Prostate gland (tissue), 2 donors: ENCODE data around the gene PLXND1. TPM values are rescaled to one million over a fixed set of nuclear protein-coding genes. Genes with fewer than 3 reads are reported as not detected.

Experiments used
- DNase-seq: peaks from one replicate; pipeline ENCODE4 v3.0.0-alpha.2; 2019; ENCODE audit warnings: low spot score
- H3K27ac ChIP-seq, 2 donors: fragments of 200-600 bp; sonication (generic); 2 replicates each; pipeline ENCODE4 v1.5.1; 2017 to 2019
- H3K27me3 ChIP-seq: fragments of 200-600 bp; sonication (generic); replicated peaks from 2 replicates; pipeline ENCODE4 v1.5.1; 2019; ENCODE audit not compliant: insufficient read depth
- H3K36me3 ChIP-seq, 2 donors: fragments of 200-600 bp; sonication (generic); 1 replicate in 1 of 2; 2 replicates in 1 of 2; pipeline versions ENCODE4 v1.5.1 to v1.8.1; 2017 to 2019
- H3K4me1 ChIP-seq: fragments of 200-600 bp; sonication (generic); replicated peaks from 2 replicates; pipeline ENCODE4 v1.5.1; 2019
- H3K4me3 ChIP-seq, 2 donors: fragments of 200-600 bp; sonication (generic); 2 replicates each; pipeline ENCODE4 v1.5.1; 2017 to 2019
- H3K9me3 ChIP-seq: fragments of 200-600 bp; sonication (generic); 2 replicates; pipeline ENCODE4 v1.5.1; 2017
- POLR2A ChIP-seq: fragments of 450-650 bp; IDR thresholded peaks from one replicate; pipeline ENCODE4 v1.6.1; 2016; ENCODE audit warnings: antibody characterized with exemption, mild to moderate bottlenecking
- POLR2AphosphoS5 ChIP-seq: sonication (generic); formaldehyde crosslinking; IDR thresholded peaks from one replicate; pipeline ENCODE4 v1.6.1; 2017; ENCODE audit warnings: antibody characterized with exemption
- WGBS: methylation state at CpG from one replicate; pipeline ENCODE4 v1.1.5; 2018; 5-methylcytosine and 5-hydroxymethylcytosine counted together
- intact Hi-C: fragments of 100-400 bp; cut with DNase I; formaldehyde crosslinking; loops from one replicate; pipeline ENCODE4 v1.14.2; 2022
- total RNA-seq, 2 donors: library from RNA; depleted of rRNA; stranded (reverse); fragments of >200 nt; gene quantifications; one replicate each; pipeline ENCODE4 v1.1.0, GENCODE V29; 2016
- TF ChIP-seq, protein P1 (sequence below), 4 experiments: fragments of 200-600 bp in 2 of 4; fragments of 450-650 bp in 2 of 4; sonication (generic) in 2 of 4; IDR thresholded peaks; 1 replicate in 3 of 4; 2 replicates in 1 of 4; pipeline ENCODE4 v1.5.1; 2016 to 2019; ENCODE audit warnings: antibody characterized with exemption in 4 of 4, mild to moderate bottlenecking in 2 of 4, moderate library complexity in 2 of 4

The PLXND1 gene
- total RNA-seq, 2 donors from 2014 or later = 19.7 to 83.6 TPM

DNA sequence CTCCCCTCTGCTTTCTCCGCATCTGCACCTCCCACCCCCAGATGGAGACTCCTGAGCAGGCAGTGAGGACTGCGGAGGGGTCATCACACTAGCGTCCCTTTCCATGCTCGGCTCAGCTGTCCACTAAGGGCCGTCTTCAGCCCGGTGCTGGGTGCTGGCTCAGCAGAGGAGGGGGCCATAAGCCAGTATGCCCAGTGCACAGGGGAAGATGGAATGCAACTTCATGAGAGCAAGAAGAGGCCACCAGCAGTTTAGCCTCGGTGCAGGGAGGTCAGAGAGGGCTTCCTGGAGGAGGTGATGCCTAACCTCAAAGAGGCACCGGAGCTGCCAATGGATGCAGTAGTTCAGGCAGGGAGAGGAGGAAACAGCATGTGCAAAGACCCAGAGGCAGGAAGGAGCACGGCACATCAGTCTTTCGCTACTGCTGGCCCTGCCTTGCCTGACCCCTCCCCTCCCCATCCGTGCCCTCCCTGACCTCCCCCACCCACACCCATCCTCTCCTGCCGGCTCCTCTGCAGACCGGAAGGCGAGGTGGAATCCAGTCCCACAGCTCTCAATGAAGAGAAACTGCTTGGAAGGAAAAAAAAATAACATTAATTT, 15.2 kb upstream of the PLXND1 start:
- Histone ChIP-seq H3K36me3 (no peaks in the 10 kb centered on the region), H3K4me1 (peaks cover 5% of the 10 kb centered on the region), H3K9me3 (no peaks in the 10 kb centered on the region), H3K4me3 (no peak overlapping the region), H3K27me3 (no peaks in the 10 kb centered on the region), H3K27ac (no peak overlapping the region)
- WGBS = 76% methylated on average over 14 of the region's 14 CpGs
- TF ChIP-seq, protein P1, sequence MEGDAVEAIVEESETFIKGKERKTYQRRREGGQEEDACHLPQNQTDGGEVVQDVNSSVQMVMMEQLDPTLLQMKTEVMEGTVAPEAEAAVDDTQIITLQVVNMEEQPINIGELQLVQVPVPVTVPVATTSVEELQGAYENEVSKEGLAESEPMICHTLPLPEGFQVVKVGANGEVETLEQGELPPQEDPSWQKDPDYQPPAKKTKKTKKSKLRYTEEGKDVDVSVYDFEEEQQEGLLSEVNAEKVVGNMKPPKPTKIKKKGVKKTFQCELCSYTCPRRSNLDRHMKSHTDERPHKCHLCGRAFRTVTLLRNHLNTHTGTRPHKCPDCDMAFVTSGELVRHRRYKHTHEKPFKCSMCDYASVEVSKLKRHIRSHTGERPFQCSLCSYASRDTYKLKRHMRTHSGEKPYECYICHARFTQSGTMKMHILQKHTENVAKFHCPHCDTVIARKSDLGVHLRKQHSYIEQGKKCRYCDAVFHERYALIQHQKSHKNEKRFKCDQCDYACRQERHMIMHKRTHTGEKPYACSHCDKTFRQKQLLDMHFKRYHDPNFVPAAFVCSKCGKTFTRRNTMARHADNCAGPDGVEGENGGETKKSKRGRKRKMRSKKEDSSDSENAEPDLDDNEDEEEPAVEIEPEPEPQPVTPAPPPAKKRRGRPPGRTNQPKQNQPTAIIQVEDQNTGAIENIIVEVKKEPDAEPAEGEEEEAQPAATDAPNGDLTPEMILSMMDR (IDR thresholded peaks at IDR 0.05) = no peak
- no peak for TF ChIP-seq POLR2A
- TF ChIP-seq POLR2AphosphoS5 = no peak
- no peak for DNase-seq
- intact Hi-C loops = loop anchor here (10.0 kb wide), 1 partner anchor 203 kb away; no protein-coding TSS in a partner anchor

DNA sequence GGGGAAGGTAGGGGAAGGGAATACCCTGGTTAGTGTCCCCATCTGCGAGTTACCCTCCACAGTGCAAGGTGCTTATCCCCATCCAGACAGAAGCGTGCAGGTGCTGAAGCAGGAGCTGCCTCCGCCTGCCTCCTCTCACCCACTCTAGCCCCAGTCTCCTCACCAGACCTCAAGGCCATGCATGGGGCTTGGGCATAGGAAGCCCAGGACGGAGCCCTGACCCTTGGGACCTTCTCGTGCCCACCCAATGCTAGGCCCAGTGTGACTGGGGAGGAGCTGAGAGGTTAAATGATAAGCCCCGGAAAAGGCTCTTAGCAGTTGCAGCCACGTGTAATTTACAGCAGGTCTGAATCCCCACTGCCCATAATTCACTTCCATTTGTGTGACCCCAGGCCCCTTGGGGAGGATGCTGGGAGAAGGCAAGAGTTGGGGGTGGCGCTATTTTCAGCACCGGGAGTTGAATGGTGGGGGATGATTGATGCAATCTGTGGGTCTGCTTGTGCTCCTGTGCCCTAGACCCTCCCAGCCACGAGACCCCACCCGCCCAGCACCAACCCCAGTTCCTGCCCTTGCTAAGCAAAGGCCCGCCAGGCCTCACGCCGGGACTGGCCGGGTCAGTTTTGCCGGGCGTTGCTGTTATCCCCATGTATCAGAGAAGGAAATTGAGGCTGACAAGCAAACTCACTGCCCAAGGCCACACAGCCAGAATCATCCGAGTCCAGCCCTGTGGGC, 14.5 kb upstream of the PLXND1 start:
- no peak for DNase-seq
- no peaks in the 10 kb centered on the region for H3K9me3 ChIP-seq
- WGBS = 87% methylated on average over 18 of the region's 18 CpGs
- no peaks in the 10 kb centered on the region for H3K27me3 ChIP-seq
- intact Hi-C loops = loop anchor here (10.0 kb wide), 1 partner anchor 204 kb away; no protein-coding TSS in a partner anchor
- no peak overlapping the region for H3K4me3 ChIP-seq
- H3K36me3 ChIP-seq = no peaks in the 10 kb centered on the region
- TF ChIP-seq, protein P1 (IDR thresholded peaks at IDR 0.05) = no peak
- TF ChIP-seq POLR2A (no peak), POLR2AphosphoS5 (no peak)
- no peak overlapping the region for H3K27ac ChIP-seq
- peaks cover 5% of the 10 kb centered on the region for H3K4me1 ChIP-seq

DNA sequence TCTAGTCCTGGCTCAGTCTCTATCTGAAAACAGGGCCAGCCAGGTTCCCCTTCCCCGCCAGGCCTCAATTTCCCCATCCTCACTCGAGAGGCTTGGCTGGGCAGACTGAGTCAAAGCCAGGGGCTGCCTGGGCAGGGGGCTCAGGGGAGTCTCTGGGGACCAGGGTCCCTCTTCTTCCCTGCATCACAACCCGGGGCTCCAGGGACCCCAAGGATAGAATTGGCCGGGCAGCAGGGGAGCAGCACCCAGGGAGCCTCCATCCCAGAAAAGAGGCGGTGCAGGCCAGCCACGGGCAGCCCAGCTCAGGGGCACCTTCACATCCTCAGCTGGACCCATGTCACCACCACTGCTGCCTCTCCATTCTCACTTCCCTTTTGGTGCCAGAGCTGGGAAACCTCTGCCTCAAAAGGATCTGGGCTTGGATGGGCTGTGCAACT, 13.3 kb upstream of the PLXND1 start:
- no peaks in the 10 kb centered on the region for H3K9me3 ChIP-seq
- TF ChIP-seq, protein P1 (IDR thresholded peaks at IDR 0.05) = no peak
- TF ChIP-seq POLR2A (no peak), POLR2AphosphoS5 (no peak)
- intact Hi-C loops = loop anchor here (10.0 kb wide), 1 partner anchor 205 kb away; no protein-coding TSS in a partner anchor
- 80% methylated on average over 6 of the region's 6 CpGs for WGBS
- H3K27me3 ChIP-seq = no peaks in the 10 kb centered on the region
- no peak overlapping the region for H3K27ac ChIP-seq
- H3K4me3 ChIP-seq = no peak overlapping the region
- no peaks in the 10 kb centered on the region for H3K36me3 ChIP-seq
- no peak for DNase-seq
- H3K4me1 ChIP-seq = peaks cover 5% of the 10 kb centered on the region

DNA sequence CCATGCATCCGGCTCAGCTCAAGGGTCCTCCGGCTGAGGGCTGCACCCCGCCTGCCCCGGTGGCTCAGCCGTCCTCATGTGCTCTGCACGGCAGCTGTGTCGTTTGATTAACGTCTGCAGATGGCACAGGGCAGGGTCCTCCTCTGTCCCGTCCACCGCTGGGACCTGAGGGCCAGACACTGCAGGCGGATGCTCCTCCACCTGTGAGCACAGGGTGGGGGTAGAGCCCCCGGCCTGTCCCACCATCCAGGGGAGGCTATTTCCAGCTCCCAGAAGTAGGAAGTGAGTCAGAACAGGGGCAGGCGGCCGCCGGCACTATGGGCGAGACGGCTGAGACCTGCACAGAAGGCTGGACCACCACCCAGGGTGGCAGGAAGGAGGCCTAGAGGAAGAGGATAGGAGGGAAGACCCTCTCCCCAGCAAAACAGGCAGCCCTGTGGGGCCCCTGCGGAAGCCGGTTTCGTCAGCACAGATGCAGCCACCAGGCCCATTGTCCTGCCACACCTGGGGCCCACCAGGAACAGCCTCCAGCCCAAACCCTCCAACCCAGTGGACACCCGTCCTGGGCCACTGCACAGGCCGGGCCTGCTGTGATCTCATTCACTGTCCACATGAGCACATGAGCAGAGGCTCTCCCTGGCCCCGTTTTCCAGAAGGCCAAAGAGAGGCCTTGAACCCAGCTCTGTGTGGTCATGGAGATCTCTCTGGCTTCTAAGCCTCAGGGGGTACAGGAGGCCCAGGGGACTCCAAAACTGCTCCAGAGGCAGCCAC, 12.6 kb upstream of the PLXND1 start:
- Histone ChIP-seq H3K4me1 (peaks cover 5% of the 10 kb centered on the region), H3K36me3 (no peaks in the 10 kb centered on the region), H3K27ac (no peak overlapping the region), H3K4me3 (no peak overlapping the region), H3K9me3 (no peaks in the 10 kb centered on the region), H3K27me3 (no peaks in the 10 kb centered on the region)
- DNase-seq = no peak
- WGBS = 76% methylated on average over 22 of the region's 23 CpGs
- TF ChIP-seq, protein P1 (IDR thresholded peaks at IDR 0.05) = no peak
- TF ChIP-seq POLR2AphosphoS5 (no peak), POLR2A (no peak)
- intact Hi-C loops = no loop called here
